ENCODE results near the gene ARHGAP44.

ARHGAP44 gene

GRCh38 chr17:13016881-13017654 is 227.8 kb downstream of the ARHGAP44 start:
- in situ Hi-C loops (cut with HindIII; ENCODE audit: low sequenced_read_pairs) = no loop called here
- no peak for DNase-seq (ENCODE audit: low read depth)
- TF ChIP-seq CTCF (IDR thresholded peaks at IDR 0.05; ENCODE audit: low read depth, low read length, missing control alignments) = no peak
- peak overlapping the region; percentile 71 for H3K4me3 ChIP-seq (ENCODE audit: low read depth, low read length)

GRCh38 chr17:13017655-13018459 is 228.6 kb downstream of the ARHGAP44 start, which contains the start of gene ELAC2:
Gene ELAC2, minus strand, starts transcription at chr17:13018027. Its CDS starts 80 bp downstream, at chr17:13017947.
- H3K4me3 ChIP-seq (ENCODE audit: low read depth, low read length) = peak within 1 kb of the TSS; percentile 71
- peak; percentile 98 for DNase-seq (ENCODE audit: low read depth)
- TF ChIP-seq CTCF (IDR thresholded peaks at IDR 0.05; ENCODE audit: low read depth, low read length, missing control alignments) = no peak
- in situ Hi-C loops (cut with HindIII; ENCODE audit: low sequenced_read_pairs) = no loop called here

GRCh38 chr17:13024016-13024415 is 234.7 kb downstream of the ARHGAP44 start:
- no peak overlapping the region for H3K4me3 ChIP-seq (ENCODE audit: low read depth, low read length)
- DNase-seq (ENCODE audit: low read depth) = no peak
- no peak for TF ChIP-seq CTCF (IDR thresholded peaks at IDR 0.05; ENCODE audit: low read depth, low read length, missing control alignments)
- in situ Hi-C loops (cut with HindIII; ENCODE audit: low sequenced_read_pairs) = no loop called here

- no peak for DNase-seq (ENCODE audit: low read depth)
- in situ Hi-C loops (cut with HindIII; ENCODE audit: low sequenced_read_pairs) = no loop called here
- TF ChIP-seq CTCF (IDR thresholded peaks at IDR 0.05; ENCODE audit: low read depth, low read length, missing control alignments) = peak; percentile 100
- no peak overlapping the region for H3K4me3 ChIP-seq (ENCODE audit: low read depth, low read length)
These were observed 235.4 kb downstream of the ARHGAP44 start for GRCh38 chr17:13024526-13025257.

- TF ChIP-seq CTCF (IDR thresholded peaks at IDR 0.05; ENCODE audit: low read depth, low read length, missing control alignments) = no peak
- no peak for DNase-seq (ENCODE audit: low read depth)
- in situ Hi-C loops (cut with HindIII; ENCODE audit: low sequenced_read_pairs) = no loop called here
- H3K4me3 ChIP-seq (ENCODE audit: low read depth, low read length) = no peak overlapping the region
These were observed 235.9 kb downstream of the ARHGAP44 start for GRCh38 chr17:13025258-13025627.

- no peak for TF ChIP-seq CTCF (IDR thresholded peaks at IDR 0.05; ENCODE audit: low read depth, low read length, missing control alignments)
- DNase-seq (ENCODE audit: low read depth) = no peak
- in situ Hi-C loops (cut with HindIII; ENCODE audit: low sequenced_read_pairs) = no loop called here
- no peak overlapping the region for H3K4me3 ChIP-seq (ENCODE audit: low read depth, low read length)
These were observed 236.4 kb downstream of the ARHGAP44 start for GRCh38 chr17:13025687-13026086.

Measured in astrocyte of the cerebellum (primary cell).